Karpas-422 (cell line): ENCODE data around the gene IKZF4. TPM values are rescaled to one million over a fixed set of nuclear protein-coding genes. Genes with fewer than 3 reads are reported as not detected.
"Not testable (repeated sequence)": the region's sequence is repeated elsewhere in the genome, so short reads cannot be mapped to it uniquely, and the experiment has no call there.

ENCODE experiments used
- DNase-seq: peaks from one replicate; pipeline ENCODE4 v3.0.0-alpha.2; 2015
- H2AFZ ChIP-seq: fragments of 200-600 bp; sonication (generic); 2 replicates; pipeline ENCODE4 v1.6.1; 2014; ENCODE audit warnings: antibody characterized with exemption, low read length, mixed read lengths
- H3K27ac ChIP-seq: fragments of 200-600 bp; sonication (generic); 2 replicates; pipeline ENCODE4 v1.5.1; 2014; ENCODE audit warnings: mild to moderate bottlenecking, low read length, moderate library complexity
- H3K27me3 ChIP-seq: fragments of 200-600 bp; sonication (generic); 2 replicates; pipeline ENCODE4 v1.6.1; 2014; ENCODE audit warnings: low read length, mixed read lengths
- H3K36me3 ChIP-seq: fragments of 200-600 bp; sonication (generic); 2 replicates; pipeline ENCODE4 v1.6.1; 2014; ENCODE audit warnings: low read length, mixed read lengths; ENCODE audit not compliant: insufficient read depth
- H3K4me1 ChIP-seq: fragments of 200-600 bp; sonication (generic); 2 replicates; pipeline ENCODE4 v1.6.1; 2014; ENCODE audit warnings: mild to moderate bottlenecking, low read length, mixed read lengths
- H3K4me2 ChIP-seq: fragments of 200-600 bp; sonication (generic); 2 replicates; pipeline ENCODE4 v1.6.1; 2014; ENCODE audit warnings: low read length, low read depth, mild to moderate bottlenecking; ENCODE audit not compliant: poor library complexity, severe bottlenecking
- H3K4me3 ChIP-seq: fragments of 200-600 bp; sonication (generic); 2 replicates; pipeline ENCODE4 v1.5.1; 2014; ENCODE audit warnings: mild to moderate bottlenecking, antibody characterized with exemption, low read length, mixed read lengths
- H3K79me2 ChIP-seq: fragments of 200-600 bp; sonication (generic); 2 replicates; pipeline ENCODE4 v1.6.1; 2014; ENCODE audit warnings: mild to moderate bottlenecking, low read length, mixed read lengths
- H3K9ac ChIP-seq: fragments of 200-600 bp; sonication (generic); 2 replicates; pipeline ENCODE4 v1.6.0; 2014; ENCODE audit warnings: low read length
- H3K9me2 ChIP-seq: fragments of 200-600 bp; sonication (generic), shearing (Covaris generic); replicated peaks from 2 replicates; pipeline ENCODE4 v1.6.0; 2014; ENCODE audit warnings: mild to moderate bottlenecking, low read length, moderate library complexity; ENCODE audit not compliant: insufficient read depth
- H3K9me3 ChIP-seq: fragments of 300-700, 200-600 bp; sonication (generic); 2 replicates; pipeline ENCODE4 v1.6.1; 2014; ENCODE audit warnings: low read length, mixed read lengths
- H4K20me1 ChIP-seq: fragments of 200-600 bp; sonication (generic); 2 replicates; pipeline ENCODE4 v1.6.1; 2014; ENCODE audit warnings: mild to moderate bottlenecking, antibody characterized with exemption, low read length, low read depth; ENCODE audit not compliant: insufficient read depth
- total RNA-seq: library from RNA; depleted of rRNA; stranded (reverse); fragments of >200 nt; shearing (Covaris generic); gene quantifications from 2 replicates; pipeline ENCODE4 v1.2.3, GENCODE V29; 2014; ENCODE audit warnings: low replicate concordance

The IKZF4 gene
- total RNA-seq, 1 experiment from 2014 or later = 7.4 TPM

DNA sequence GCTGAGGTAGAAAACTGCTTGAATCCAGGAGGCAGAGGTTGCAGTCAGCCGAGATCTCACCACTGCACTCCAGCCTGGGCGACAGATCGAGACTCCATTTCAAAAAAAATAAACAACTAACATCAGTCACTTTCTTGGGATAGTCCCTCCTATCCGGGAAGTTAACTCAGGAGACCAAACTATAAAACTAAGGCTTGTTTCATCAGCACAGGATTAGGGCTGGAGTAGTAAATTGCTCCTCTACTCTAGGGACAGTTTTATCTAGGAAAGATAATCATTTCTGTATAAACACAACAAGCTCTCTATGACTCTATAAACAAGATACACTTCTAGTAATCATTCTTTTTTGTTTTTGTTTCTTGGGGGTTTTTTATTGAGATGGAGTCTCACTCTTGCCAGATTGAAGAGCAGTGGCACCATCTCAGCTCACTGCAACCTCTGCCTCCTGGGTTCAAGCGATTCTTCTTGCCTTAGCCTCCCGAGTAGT lies 32.6 kb downstream of the IKZF4 start:
- Histone ChIP-seq H3K9me2 (no peaks in the 10 kb centered on the region), H3K36me3 (no peaks in the 10 kb centered on the region), H3K27ac (no peak overlapping the region), H3K27me3 (no peaks in the 10 kb centered on the region), H3K79me2 (no peaks in the 10 kb centered on the region), H3K9ac (no peak overlapping the region), H2AFZ (no peak overlapping the region), H4K20me1 (no peaks in the 10 kb centered on the region), H3K9me3 (no peaks in the 10 kb centered on the region), H3K4me2 (no peak overlapping the region), H3K4me1 (no peaks in the 10 kb centered on the region), H3K4me3 (no peak overlapping the region)
- DNase-seq = no peak

DNA sequence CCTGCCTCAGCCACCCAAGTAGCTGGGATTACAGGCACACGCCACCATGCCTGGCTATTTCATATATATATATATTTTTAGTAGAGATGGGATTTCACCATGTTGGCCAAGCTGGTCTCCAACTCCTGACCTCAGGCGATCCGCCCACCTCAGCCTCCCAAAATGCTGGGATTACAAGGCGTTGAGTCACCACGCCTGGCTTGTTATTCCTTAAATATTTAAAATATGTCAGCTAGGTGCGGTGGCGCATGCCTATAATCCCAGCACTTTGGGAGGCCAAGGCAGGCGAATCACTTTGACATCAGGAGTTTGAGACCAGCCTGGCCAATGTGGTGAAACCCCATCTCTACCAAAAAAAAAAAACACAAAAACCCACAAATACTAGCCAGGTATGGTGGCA lies 39.1 kb downstream of the IKZF4 start:
- not testable (repeated sequence) for H3K9me3 ChIP-seq, H3K4me3 ChIP-seq, H2AFZ ChIP-seq, H3K36me3 ChIP-seq, H3K9ac ChIP-seq, H3K27me3 ChIP-seq, H3K27ac ChIP-seq, H3K9me2 ChIP-seq, H3K4me1 ChIP-seq, H3K4me2 ChIP-seq, DNase-seq, H3K79me2 ChIP-seq, H4K20me1 ChIP-seq

DNA sequence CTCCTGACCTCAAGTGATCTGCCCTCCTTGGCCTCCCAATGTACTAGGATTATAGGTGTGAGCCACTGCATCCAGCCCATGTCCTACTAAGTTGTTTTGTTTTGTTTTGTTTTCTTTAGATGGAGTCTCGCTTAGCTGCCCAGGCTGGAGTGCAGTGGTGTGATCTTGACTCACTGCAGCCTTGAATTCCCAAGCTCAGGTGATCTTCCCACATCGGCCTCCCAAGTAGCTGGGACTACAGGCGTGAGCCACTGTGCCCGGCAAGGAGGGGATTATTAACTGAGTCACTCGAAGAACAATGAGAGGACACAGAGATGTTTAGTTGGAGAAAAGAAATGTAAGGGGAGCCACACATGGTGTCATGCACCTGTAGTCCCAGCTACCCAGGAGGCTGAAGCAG lies 41.1 kb downstream of the IKZF4 start:
- Histone ChIP-seq H3K4me3 (no peak overlapping the region), H3K27ac (no peak overlapping the region), H3K27me3 (no peaks in the 10 kb centered on the region), H3K9me3 (no peaks in the 10 kb centered on the region), H3K4me2 (no peak overlapping the region), H3K4me1 (no peaks in the 10 kb centered on the region), H3K9me2 (no peaks in the 10 kb centered on the region), H4K20me1 (no peaks in the 10 kb centered on the region), H3K36me3 (no peaks in the 10 kb centered on the region), H2AFZ (no peak overlapping the region), H3K9ac (no peak overlapping the region), H3K79me2 (no peaks in the 10 kb centered on the region)
- DNase-seq = no peak

DNA sequence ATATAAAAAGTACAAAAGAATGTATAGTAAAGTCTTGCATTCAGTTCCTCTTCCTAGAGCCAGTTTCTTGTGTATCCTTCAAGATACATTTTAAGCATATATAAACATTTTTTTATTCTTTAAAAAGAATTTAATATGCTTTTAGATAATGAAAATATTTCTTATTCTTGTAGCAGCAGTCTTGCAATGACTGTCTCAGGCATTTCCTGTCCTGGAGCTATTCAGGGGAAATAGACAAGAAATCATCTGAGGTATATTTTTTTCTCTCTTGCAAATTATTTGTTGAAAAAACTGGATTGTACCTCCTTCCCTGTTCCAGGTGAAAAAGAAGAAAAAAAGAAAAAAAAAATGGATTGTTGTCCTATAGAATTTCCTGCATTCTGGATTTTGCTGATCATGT lies 42.2 kb downstream of the IKZF4 start:
- Histone ChIP-seq H3K9me2 (no peaks in the 10 kb centered on the region), H3K79me2 (no peaks in the 10 kb centered on the region), H3K4me1 (no peaks in the 10 kb centered on the region), H3K27ac (no peak overlapping the region), H3K27me3 (no peaks in the 10 kb centered on the region), H3K4me3 (no peak overlapping the region), H4K20me1 (no peaks in the 10 kb centered on the region), H3K9me3 (no peaks in the 10 kb centered on the region), H2AFZ (no peak overlapping the region), H3K9ac (no peak overlapping the region), H3K36me3 (no peaks in the 10 kb centered on the region), H3K4me2 (no peak overlapping the region)
- DNase-seq = no peak

DNA sequence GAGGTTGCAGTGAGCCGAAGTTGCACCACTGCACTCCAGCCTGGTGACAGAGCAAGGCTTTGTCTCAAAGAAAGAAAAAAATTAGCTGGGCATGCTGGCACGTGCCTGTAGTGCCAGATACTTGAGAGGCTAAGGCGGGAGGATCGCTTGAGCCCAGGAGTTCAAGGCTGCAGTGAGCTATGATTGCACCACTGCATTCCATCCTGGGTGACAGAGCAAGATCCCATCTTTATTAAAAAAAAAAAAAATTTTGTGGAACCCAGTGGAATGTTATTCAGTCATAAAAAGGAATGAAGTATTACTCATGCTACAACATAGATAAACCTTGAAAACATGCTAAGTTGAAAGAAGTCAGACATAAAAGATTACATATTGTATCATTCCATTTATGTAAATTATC lies 50.8 kb downstream of the IKZF4 start:
- H3K4me2 ChIP-seq = no peak overlapping the region

DNA sequence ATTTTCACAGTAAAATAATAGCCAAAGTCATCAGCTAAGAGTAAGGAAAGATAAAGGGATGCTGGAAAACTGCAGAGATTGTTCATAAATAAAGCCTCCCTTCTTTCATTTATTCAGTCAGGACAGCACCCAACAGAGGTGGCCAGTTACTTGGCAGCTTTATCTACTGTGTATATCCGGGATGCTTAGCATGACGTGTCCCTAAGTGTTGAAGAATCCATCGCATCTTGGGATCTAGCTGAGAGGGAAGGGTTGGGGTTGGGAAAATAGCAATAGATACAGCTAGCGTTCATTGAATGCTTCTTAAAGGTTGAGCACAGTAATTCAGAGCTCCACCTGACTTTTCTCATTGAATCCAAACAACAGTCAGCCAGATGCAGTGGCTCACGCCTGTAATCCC lies 53.6 kb downstream of the IKZF4 start:
- no peaks in the 10 kb centered on the region for H3K79me2 ChIP-seq
- no peak overlapping the region for H2AFZ ChIP-seq
- no peaks in the 10 kb centered on the region for H4K20me1 ChIP-seq

More for the DNA sequence above, 50.8 kb downstream of the IKZF4 start:
- Histone ChIP-seq H3K9me2 (no peaks in the 10 kb centered on the region), H3K9ac (no peak overlapping the region), H3K4me3 (no peak overlapping the region), H4K20me1 (no peaks in the 10 kb centered on the region), H3K27ac (no peak overlapping the region), H3K27me3 (no peaks in the 10 kb centered on the region), H2AFZ (no peak overlapping the region), H3K4me1 (no peaks in the 10 kb centered on the region), H3K36me3 (no peaks in the 10 kb centered on the region), H3K9me3 (no peaks in the 10 kb centered on the region), H3K79me2 (no peaks in the 10 kb centered on the region)
- DNase-seq = no peak

DNA sequence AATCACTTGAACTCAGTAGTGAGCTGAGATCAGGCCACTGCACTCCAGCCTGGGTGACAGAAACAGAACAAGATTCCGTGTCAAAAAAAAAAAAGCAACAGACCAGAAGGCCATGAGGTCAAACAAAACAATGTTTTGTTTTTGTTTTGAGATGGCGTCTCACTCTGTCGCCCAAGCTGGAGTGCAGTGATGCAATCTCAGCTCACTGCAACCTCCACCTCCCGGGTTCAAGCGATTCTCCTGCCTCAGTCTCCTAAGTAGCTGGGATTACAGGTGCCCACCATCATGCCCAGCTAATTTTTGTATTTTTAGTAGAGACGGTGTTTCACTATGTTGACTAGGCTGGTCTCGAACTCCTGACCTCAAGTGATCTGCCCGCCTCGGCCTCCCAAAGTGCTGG lies 57.1 kb downstream of the IKZF4 start:
- not testable (repeated sequence) for H3K4me3 ChIP-seq, H3K9ac ChIP-seq, DNase-seq, H3K9me3 ChIP-seq, H3K79me2 ChIP-seq, H3K27me3 ChIP-seq, H4K20me1 ChIP-seq, H2AFZ ChIP-seq, H3K27ac ChIP-seq, H3K4me2 ChIP-seq, H3K9me2 ChIP-seq, H3K36me3 ChIP-seq
- H3K4me1 ChIP-seq = peaks cover 15% of the 10 kb centered on the region

More for the DNA sequence above, 53.6 kb downstream of the IKZF4 start:
- no peak overlapping the region for H3K27ac ChIP-seq
- no peak overlapping the region for H3K9ac ChIP-seq
- H3K36me3 ChIP-seq = no peaks in the 10 kb centered on the region
- H3K9me2 ChIP-seq = no peaks in the 10 kb centered on the region
- no peak for DNase-seq
- H3K27me3 ChIP-seq = no peaks in the 10 kb centered on the region
- H3K4me3 ChIP-seq = no peak overlapping the region
- peaks cover 4% of the 10 kb centered on the region for H3K4me1 ChIP-seq
- H3K4me2 ChIP-seq = no peak overlapping the region
- H3K9me3 ChIP-seq = no peaks in the 10 kb centered on the region

DNA sequence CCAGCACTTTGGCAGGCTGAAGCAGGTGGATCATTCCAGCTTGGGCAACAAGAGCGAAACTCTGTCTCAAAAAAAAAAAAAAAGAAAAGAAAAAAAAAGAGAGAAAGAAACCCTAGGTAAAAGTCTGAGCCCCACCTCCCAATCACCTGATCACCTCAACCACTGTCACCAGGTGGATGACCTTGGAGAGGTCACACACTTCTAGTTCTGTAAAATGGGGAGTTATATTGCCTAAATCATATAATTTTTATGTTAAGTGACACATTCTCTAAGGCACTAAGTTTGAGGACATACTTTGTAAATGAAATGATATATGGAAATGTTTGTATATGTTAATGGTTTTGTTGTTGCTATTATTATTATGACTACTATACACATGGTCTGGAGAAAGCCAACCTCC lies 57.6 kb downstream of the IKZF4 start:
- H3K9me2 ChIP-seq = no peaks in the 10 kb centered on the region
- no peak overlapping the region for H3K4me3 ChIP-seq
- H3K27me3 ChIP-seq = no peaks in the 10 kb centered on the region
- no peaks in the 10 kb centered on the region for H3K79me2 ChIP-seq
- H3K4me2 ChIP-seq = no peak overlapping the region
- no peaks in the 10 kb centered on the region for H3K36me3 ChIP-seq
- DNase-seq = no peak
- H3K4me1 ChIP-seq = peaks cover 15% of the 10 kb centered on the region
- no peaks in the 10 kb centered on the region for H3K9me3 ChIP-seq
- H2AFZ ChIP-seq = no peak overlapping the region
- H3K9ac ChIP-seq = no peak overlapping the region
- H3K27ac ChIP-seq = no peak overlapping the region
- H4K20me1 ChIP-seq = no peaks in the 10 kb centered on the region
